Mucosa of rectum (tissue), 2 donors: ENCODE data around the gene RHOBTB3.

Experiments used
- H3K27ac ChIP-seq, 2 donors: one replicate each; pipeline ENCODE4 v1.7.0; 2013; ENCODE audit warnings: inconsistent platforms in 2 of 2, low read depth in 2 of 2, low read length in 2 of 2
- H3K27me3 ChIP-seq, 2 donors: one replicate each; pipeline ENCODE4 v1.7.0; 2013; ENCODE audit warnings: low read length in 2 of 2; ENCODE audit not compliant: control insufficient read depth in 2 of 2, insufficient read depth in 2 of 2
- H3K36me3 ChIP-seq, 2 donors: one replicate each; pipeline ENCODE4 v1.7.0; 2013; ENCODE audit warnings: low read length in 2 of 2; ENCODE audit not compliant: control insufficient read depth in 2 of 2, insufficient read depth in 2 of 2
- H3K4me1 ChIP-seq, 2 donors: one replicate each; pipeline ENCODE4 v1.7.0; 2013; ENCODE audit warnings: low read length in 2 of 2, mild to moderate bottlenecking in 1 of 2; ENCODE audit not compliant: control insufficient read depth in 2 of 2, insufficient read depth in 2 of 2
- H3K4me3 ChIP-seq, 2 donors: one replicate each; pipeline ENCODE4 v1.7.0; 2013; ENCODE audit warnings: low read length in 2 of 2
- H3K9ac ChIP-seq, 2 donors: one replicate each; pipeline ENCODE4 v1.7.0; 2013; ENCODE audit warnings: low read length in 2 of 2, low read depth in 1 of 2, mild to moderate bottlenecking in 1 of 2
- H3K9me3 ChIP-seq, 2 donors: one replicate each; pipeline ENCODE4 v1.7.0; 2013; ENCODE audit warnings: low read length in 2 of 2; ENCODE audit not compliant: control insufficient read depth in 2 of 2
- donor health status: healthy.
- donor health status: Normal muscosa, but diverticular disease.

The RHOBTB3 gene

DNA sequence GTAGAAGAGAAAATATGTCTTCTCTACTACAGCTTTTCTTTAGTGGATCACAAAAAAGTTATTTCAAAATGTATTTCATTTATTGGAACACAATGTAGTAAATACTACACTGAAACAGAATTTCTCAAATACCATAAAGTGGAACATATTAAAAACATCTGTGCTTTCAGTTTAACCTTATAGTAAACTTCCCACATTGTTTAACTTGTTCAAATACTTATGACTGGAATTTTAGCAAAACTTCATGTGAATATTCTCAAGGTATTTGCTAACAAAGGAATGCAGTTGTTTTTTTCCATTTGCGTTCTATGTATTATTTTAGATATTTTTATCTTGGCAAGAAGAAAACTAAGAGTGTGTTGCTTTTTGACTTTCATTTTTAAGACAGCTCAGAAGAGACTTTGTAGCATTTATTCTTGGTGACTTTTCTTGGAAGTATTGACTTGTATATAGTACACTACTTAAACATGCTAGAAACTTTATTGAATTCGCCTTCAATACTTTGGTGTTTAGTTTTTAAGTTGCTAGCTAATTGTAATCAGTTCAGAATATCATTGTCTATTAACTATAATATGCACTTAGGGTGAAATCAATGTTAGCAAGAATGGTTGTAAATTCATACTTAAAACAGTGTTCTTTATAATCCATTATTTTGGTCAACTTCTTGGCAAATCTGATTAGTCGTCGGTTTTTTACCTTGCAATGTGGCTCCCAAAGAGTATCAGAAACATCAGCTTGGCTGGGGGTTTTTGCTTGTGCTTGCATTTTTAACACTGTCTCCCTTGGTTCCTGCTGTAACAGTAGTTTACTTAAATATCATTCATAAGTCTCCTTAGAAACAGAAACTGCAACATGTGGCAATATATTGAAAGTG is 5.0 kb upstream of the RHOBTB3 start:
- Histone ChIP-seq H3K9me3 (no peaks in the 10 kb centered on the region), H3K27me3 (no peaks in the 10 kb centered on the region), H3K4me3 (peak overlapping the region in 1 of 2 donors; percentile 5), H3K9ac (no peak overlapping the region), H3K27ac (peak overlapping the region; percentile 7 to 39), H3K4me1 (peaks cover 13 to 20% of the 10 kb centered on the region in 2 donors), H3K36me3 (no peaks in the 10 kb centered on the region)

GRCh38 chr5:95726811-95727763 is 4.0 kb upstream of the RHOBTB3 start:
- H3K9ac ChIP-seq: no peak overlapping the region
- no peaks in the 10 kb centered on the region for H3K9me3 ChIP-seq
- peaks cover 13 to 20% of the 10 kb centered on the region in 2 donors for H3K4me1 ChIP-seq
- H3K4me3 ChIP-seq: no peak overlapping the region
- no peaks in the 10 kb centered on the region for H3K27me3 ChIP-seq
- H3K36me3 ChIP-seq: no peaks in the 10 kb centered on the region
- peak overlapping the region in 1 of 2 donors; percentile 39 for H3K27ac ChIP-seq

DNA sequence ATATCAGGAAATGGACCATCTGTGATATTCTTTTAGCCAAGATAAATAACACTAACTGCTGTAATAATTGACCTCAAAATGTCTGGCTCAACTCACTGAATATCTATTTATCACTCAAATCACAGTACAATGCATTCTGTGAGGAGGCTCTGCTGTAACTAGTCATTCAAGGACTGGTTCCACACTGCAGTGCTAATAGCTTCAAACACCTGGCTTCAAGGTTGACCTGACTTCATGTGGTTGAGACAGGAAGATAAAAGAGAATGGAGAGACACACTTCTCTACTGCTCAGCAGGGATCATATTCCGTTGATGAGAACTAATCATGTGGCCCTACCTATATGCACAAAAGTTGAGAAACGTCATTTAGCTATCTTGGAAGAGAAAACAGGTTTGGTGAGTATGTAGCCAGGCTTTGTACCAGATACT is 3.4 kb upstream of the RHOBTB3 start:
- H3K36me3 ChIP-seq: no peaks in the 10 kb centered on the region
- no peaks in the 10 kb centered on the region for H3K27me3 ChIP-seq
- H3K27ac ChIP-seq: peak overlapping the region in 1 of 2 donors; percentile 26
- no peak overlapping the region for H3K4me3 ChIP-seq
- no peaks in the 10 kb centered on the region for H3K9me3 ChIP-seq
- no peak overlapping the region for H3K9ac ChIP-seq
- H3K4me1 ChIP-seq: peaks cover 13 to 20% of the 10 kb centered on the region in 2 donors

- Histone ChIP-seq H3K9ac (no peak overlapping the region), H3K27ac (peak overlapping the region in 1 of 2 donors; percentile 23), H3K9me3 (no peaks in the 10 kb centered on the region), H3K36me3 (no peaks in the 10 kb centered on the region), H3K4me3 (no peak overlapping the region), H3K4me1 (peaks cover 13 to 22% of the 10 kb centered on the region in 2 donors), H3K27me3 (no peaks in the 10 kb centered on the region)
Measured at GRCh38 chr5:95728494-95729114, 2.5 kb upstream of the RHOBTB3 start.

GRCh38 chr5:95729115-95730010 is 1.8 kb upstream of the RHOBTB3 start:
- Histone ChIP-seq H3K36me3 (no peaks in the 10 kb centered on the region), H3K9me3 (no peaks in the 10 kb centered on the region), H3K9ac (no peak overlapping the region), H3K27me3 (no peaks in the 10 kb centered on the region), H3K27ac (peak overlapping the region in 1 of 2 donors; percentile 23), H3K4me1 (peaks cover 13 to 29% of the 10 kb centered on the region in 2 donors), H3K4me3 (no peak overlapping the region)

- no peaks in the 10 kb centered on the region for H3K9me3 ChIP-seq
- no peaks in the 10 kb centered on the region for H3K27me3 ChIP-seq
- peak overlapping the region; percentile 19 to 98 for H3K9ac ChIP-seq
- H3K36me3 ChIP-seq: no peaks in the 10 kb centered on the region
- peaks cover 15 to 37% of the 10 kb centered on the region in 2 donors for H3K4me1 ChIP-seq
- peak overlapping the region; percentile 84 to 93 for H3K4me3 ChIP-seq
- H3K27ac ChIP-seq: peak overlapping the region; percentile 90
Measured at GRCh38 chr5:95730011-95730700, 980 bp upstream of the RHOBTB3 start.

- H3K27me3 ChIP-seq: no peaks in the 10 kb centered on the region
- H3K4me1 ChIP-seq: peaks cover 21 to 42% of the 10 kb centered on the region in 2 donors
- H3K36me3 ChIP-seq: no peaks in the 10 kb centered on the region
- peak overlapping the region; percentile 94 to 98 for H3K9ac ChIP-seq
- H3K4me3 ChIP-seq: peak overlapping the region; percentile 84 to 93
- H3K9me3 ChIP-seq: no peaks in the 10 kb centered on the region
- H3K27ac ChIP-seq: peak overlapping the region; percentile 90
Measured at GRCh38 chr5:95731571-95732554, 727 bp downstream of the RHOBTB3 start.

GRCh38 chr5:95733107-95733665 is 2.0 kb downstream of the RHOBTB3 start:
- peaks cover 18 to 32% of the 10 kb centered on the region in 2 donors for H3K4me1 ChIP-seq
- H3K27me3 ChIP-seq: no peaks in the 10 kb centered on the region
- H3K9me3 ChIP-seq: no peaks in the 10 kb centered on the region
- H3K4me3 ChIP-seq: peak overlapping the region; percentile 84 to 93
- no peaks in the 10 kb centered on the region for H3K36me3 ChIP-seq
- H3K27ac ChIP-seq: peak overlapping the region; percentile 12 to 61
- H3K9ac ChIP-seq: peak overlapping the region; percentile 20 to 98
